HG03565 (cell line): ENCODE data around the gene FNIP1.
"Not testable (repeated sequence)": the region's sequence is repeated elsewhere in the genome, so short reads cannot be mapped to it uniquely, and the experiment has no call there.

Experiments used
- ATAC-seq: cut with Tn5 transposase; IDR thresholded peaks from one replicate; pipeline ENCODE4 v1.9.1; 2021; ENCODE audit warnings: mild to moderate bottlenecking, moderate library complexity; ENCODE audit not compliant: unreplicated experiment

Gene FNIP1

GRCh38 chr5:131787736-131788135, 9.1 kb downstream of the FNIP1 start:
- no peak for ATAC-seq

DNA sequence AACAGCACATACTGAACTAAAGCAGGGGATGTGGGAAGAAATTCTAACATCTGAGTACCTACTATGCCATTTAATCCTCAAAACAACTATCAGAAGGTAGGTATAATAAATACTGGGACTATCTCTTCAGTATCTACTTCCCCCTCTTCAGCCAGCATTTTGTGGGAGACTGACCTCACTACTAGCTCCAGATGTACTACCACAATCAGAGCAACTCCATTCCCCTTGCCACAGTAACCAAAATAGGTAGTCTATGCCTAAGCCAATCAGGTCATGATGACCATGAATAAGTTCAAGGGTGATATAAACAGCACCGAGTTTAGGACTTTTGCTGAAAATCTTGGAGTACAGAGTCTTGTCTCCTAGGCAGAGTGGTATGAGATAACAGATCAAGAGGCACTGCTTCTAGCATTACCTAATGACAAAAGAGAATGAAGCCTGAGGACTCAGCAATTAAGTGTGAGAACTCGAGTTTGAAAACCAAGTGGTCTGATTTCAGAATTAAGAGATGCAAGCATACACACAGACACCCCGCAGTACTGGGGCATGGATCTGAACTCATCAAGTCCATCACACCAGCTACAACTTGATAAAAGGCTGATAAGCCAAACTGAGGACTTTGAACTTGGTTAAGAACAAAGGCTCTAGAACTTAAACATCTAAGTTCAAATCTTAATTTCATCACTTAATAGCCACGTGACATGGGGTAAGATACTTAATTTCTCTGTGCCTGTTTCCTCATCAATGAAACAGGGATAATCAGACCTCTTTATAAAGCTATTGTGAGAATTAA, 9.7 kb downstream of the FNIP1 start:
- ATAC-seq, result no peak

DNA sequence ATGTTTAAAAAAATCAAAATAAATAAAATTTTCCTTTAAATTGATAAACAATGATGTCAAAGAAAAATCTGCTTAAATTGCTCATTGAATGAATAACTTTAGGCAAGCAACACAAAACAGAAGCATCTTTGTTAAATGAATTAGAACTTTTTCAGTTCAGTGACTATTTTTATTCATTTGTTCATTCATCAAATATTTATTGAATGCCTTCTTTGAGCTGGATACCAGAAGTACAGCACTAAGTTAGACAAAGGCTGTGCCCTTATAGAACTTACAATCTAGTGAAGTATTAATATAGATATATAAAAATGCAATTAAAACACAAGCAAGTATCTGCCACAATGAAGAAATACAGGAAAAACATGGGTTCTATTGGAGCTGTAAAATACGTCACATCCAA, 10.8 kb downstream of the FNIP1 start:
- ATAC-seq, result no peak

DNA sequence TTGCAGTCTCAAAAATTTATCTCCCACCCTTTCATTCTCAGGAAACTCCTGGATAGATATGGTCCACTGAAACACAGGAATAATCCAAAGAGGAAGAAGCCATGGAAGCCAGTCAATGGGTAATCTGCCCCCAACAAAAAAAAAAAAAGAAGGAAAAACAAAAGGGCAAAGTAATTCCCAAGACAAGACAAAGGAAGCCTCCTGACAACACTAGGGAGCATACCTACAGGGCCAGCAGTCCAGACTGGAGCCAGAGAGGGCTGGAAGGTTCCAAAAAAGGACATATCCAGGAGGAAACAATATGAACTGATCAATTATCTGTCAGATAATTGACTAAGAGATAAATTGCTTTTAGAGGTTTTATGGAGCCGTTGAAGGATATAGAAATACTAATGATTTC, 12.9 kb downstream of the FNIP1 start:
- ATAC-seq, result no peak

DNA sequence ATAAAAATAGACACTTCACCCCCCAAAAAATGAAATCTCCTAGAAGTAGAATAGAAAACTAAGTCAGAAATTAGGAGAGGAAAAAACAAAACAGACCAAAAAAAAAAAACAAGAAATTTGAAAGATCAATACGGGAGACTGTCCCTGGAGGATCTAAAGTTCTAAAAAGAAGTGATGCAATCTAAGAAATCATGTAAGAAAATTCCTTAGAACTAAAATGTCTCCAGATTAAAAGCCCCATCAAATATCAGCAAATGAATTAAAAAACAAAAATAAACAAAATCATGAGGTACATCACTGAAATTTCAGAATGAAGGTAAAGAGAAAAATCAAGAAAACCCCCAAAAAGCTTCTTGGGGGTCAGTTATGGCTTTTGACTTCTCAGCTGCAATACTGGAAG, 13.5 kb downstream of the FNIP1 start:
- ATAC-seq, result no peak

- no peak for ATAC-seq
Measured at GRCh38 chr5:131782717-131783116, 14.1 kb downstream of the FNIP1 start.

- ATAC-seq, result not testable (repeated sequence)
Measured at GRCh38 chr5:131778141-131778540, 18.7 kb downstream of the FNIP1 start.

- no peak for ATAC-seq
Measured at GRCh38 chr5:131776450-131776849, 20.4 kb downstream of the FNIP1 start.

GRCh38 chr5:131774652-131775367, 22.0 kb downstream of the FNIP1 start:
- ATAC-seq, result no peak

- no peak for ATAC-seq
Measured at GRCh38 chr5:131773805-131774204, 23.0 kb downstream of the FNIP1 start.

DNA sequence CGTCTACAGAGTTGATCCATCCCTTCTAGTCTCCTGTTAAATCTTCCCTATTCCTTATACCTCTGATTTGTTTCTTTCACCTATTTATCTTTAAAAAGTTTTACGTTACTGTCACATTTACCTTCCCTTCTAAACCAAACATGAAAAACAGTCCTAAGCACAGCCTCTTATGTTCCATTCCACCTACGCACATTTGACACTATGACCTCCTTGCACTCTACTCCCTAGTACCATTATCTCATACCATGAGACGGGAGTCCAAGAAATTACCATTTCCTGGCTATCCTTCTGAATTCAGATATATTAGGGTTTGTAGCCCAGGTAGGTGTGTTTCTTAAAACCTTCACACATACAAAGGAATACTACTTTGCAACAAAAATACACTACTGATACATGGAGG, 25.1 kb downstream of the FNIP1 start:
- no peak for ATAC-seq

DNA sequence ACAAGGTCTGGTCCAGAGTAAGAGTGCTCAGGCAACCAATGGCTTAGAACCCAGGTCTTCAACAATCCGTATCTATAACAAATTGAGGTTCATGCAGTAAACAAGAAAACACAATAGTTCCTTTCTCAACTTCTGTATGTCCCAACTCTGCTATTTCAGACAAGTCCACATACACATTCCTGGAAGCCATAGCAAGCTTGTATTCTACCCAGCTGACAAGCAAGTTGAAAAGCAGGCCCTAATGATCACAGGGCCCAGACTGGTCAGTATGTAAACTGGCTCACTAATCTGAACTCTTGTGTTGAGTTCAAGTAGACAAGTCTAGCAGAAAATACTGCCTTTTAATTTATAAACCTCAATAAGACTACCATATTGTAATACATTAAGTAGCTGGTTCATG, 26.9 kb downstream of the FNIP1 start:
- no peak for ATAC-seq

GRCh38 chr5:131769336-131769735, 27.5 kb downstream of the FNIP1 start:
- no peak for ATAC-seq

DNA sequence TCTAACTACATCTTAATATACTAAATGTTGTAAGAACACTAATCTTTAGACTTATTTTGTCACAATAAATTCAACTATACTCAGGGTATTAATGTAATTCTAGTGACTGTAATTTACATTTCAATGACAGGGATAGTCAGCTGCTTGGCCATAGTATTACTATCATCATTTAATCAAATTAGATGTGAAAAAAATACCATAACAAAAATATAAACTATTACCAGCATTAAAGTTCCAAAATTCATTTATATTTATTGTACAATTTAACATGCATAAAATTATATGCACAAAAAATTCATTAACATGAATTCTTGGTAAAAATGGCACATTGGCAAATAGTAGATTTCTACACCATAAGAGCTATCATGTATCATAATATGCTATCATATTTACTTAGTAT, 28.9 kb downstream of the FNIP1 start:
- no peak for ATAC-seq

GRCh38 chr5:131766689-131767088, 30.1 kb downstream of the FNIP1 start:
- no peak for ATAC-seq

GRCh38 chr5:131765261-131765660, 31.6 kb downstream of the FNIP1 start:
- no peak for ATAC-seq

DNA sequence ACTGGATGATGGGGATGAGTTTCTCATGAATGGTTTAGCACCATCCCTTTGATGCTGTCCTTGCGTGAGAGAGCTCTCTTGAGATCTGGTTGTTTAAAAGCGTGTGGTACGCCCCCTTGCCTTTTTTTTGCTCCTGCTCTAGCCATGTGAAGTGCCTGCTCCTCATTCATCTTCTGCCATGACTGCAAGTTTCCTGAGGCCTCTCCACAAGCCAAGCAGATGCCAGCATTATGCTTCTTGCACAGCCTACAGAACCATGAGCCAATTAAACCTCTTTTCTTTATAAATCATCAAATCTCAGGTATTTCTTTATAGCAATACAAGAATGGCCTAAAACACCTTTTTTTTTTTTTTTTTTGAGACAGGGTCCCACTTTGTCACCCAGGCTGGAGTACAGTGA, 32.8 kb downstream of the FNIP1 start:
- no peak for ATAC-seq

GRCh38 chr5:131760793-131761192, 36.0 kb downstream of the FNIP1 start:
- no peak for ATAC-seq

GRCh38 chr5:131759704-131760103, 37.1 kb downstream of the FNIP1 start:
- no peak for ATAC-seq

DNA sequence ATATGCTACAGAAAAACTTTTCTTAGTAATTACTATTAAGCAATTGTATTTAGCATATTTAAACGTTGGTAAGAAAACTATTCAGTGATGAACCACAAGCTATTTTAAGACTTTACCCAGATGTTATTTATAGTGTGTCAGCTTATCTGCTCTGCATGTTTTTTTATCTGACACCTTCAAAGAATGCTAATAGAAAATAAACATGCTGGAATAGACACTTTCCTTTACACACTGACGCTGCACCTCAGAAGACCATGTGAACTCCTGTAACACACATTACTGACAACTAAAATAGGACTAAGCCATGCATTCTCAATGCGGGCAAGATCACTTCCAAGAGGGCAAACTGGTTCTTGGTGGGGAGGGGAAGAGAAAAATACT, 38.3 kb downstream of the FNIP1 start:
- no peak for ATAC-seq

DNA sequence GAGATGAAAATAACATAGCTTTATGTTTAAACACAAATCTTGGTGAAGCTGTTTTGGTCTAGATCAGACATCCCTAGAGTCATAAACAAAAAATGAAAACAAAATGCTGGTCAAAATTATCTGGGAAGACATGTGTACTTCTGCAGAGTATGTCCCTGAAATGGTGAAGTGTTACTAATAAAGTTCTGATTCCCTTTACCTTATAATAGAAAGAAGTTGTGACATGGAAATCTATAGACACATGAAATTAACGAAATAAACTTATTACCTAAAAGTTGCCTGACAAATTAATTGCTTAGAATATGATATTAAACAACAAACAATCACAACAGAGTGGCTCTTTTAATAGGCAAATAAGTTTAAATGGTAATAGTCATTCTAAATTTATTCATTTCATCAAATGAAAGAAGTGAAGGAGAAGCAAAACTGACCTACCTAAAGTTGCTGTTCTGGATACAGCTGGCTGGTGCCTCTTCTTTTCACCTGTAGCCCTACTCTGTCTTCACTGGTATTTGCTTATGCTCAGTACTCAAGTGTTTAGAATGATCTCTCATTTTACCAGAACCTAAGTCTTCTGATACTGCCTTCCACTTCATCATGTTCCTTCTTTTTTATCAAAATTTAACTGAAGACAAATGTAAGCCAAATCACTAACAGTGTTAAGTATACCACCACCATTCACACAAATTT, 38.8 kb downstream of the FNIP1 start:
- no peak for ATAC-seq

- no peak for ATAC-seq
Measured at GRCh38 chr5:131756942-131757341, 39.9 kb downstream of the FNIP1 start.
